CD4-positive, CD25-positive, alpha-beta regulatory T cell (primary cell): ENCODE measurements around the gene NEUROD6. TPM values are rescaled to one million over a fixed set of nuclear protein-coding genes. Genes with fewer than 3 reads are reported as not detected.

Experiments
- ATAC-seq, 2 donors: fragments of 150-1000 bp; cut with Tn5 transposase; one replicate each; pipeline ENCODE4 v1.10.0; 2021; ENCODE audit warnings: low read depth in 2 of 2, moderate number of reproducible peaks in 2 of 2, moderate library complexity in 1 of 2
- DNase-seq, 3 donors: peaks; one replicate each; pipeline versions ENCODE4 v3.0.0 to v3.0.0-alpha.2; 2012 to 2022; ENCODE audit warnings: mixed read lengths in 1 of 3
- H3K27ac ChIP-seq: one replicate; pipeline ENCODE4 v1.7.0; 2013; ENCODE audit warnings: mild to moderate bottlenecking, low read length; ENCODE audit not compliant: insufficient read depth, poor library complexity, severe bottlenecking
- H3K27me3 ChIP-seq: one replicate; pipeline ENCODE4 v1.7.0; 2013; ENCODE audit warnings: low read length; ENCODE audit not compliant: control insufficient read depth, insufficient read depth
- H3K36me3 ChIP-seq: one replicate; pipeline ENCODE4 v1.7.0; 2013; ENCODE audit warnings: mild to moderate bottlenecking, low read length, moderate library complexity; ENCODE audit not compliant: control insufficient read depth, insufficient read depth
- H3K4me1 ChIP-seq: 2 replicates; pipeline ENCODE4 v1.7.0; 2013; ENCODE audit warnings: mild to moderate bottlenecking, low read length; ENCODE audit not compliant: insufficient read depth, control insufficient read depth, poor library complexity, severe bottlenecking
- H3K4me3 ChIP-seq: one replicate; pipeline ENCODE4 v1.7.0; 2013; ENCODE audit warnings: low read depth, mild to moderate bottlenecking, low read length, moderate library complexity
- H3K9me3 ChIP-seq, 2 experiments: 1 replicate in 1 of 2; 2 replicates in 1 of 2; pipeline ENCODE4 v1.7.0; 2013; ENCODE audit warnings: low read length in 2 of 2, mild to moderate bottlenecking in 1 of 2, moderate library complexity in 1 of 2; ENCODE audit not compliant: control insufficient read depth in 2 of 2
- H3K27ac Mint-ChIP-seq, 3 donors: one replicate each; pipeline ENCODE4 v1.8.0; 2020 to 2022; ENCODE audit warnings: mild to moderate bottlenecking in 3 of 3, mixed read lengths in 3 of 3, moderate library complexity in 2 of 3
- H3K27me3 Mint-ChIP-seq: one replicate; pipeline ENCODE4 v1.8.0; 2022; ENCODE audit warnings: mild to moderate bottlenecking, mixed read lengths
- H3K36me3 Mint-ChIP-seq: one replicate; pipeline ENCODE4 v1.8.0; 2020; ENCODE audit warnings: mixed read lengths
- H3K4me1 Mint-ChIP-seq, 4 donors: one replicate each; pipeline ENCODE4 v1.8.0; 2020 to 2022; ENCODE audit warnings: mixed read lengths in 4 of 4, mild to moderate bottlenecking in 1 of 4
- H3K4me3 Mint-ChIP-seq, 4 donors: one replicate each; pipeline ENCODE4 v1.8.0; 2020 to 2022; ENCODE audit warnings: mild to moderate bottlenecking in 4 of 4, mixed read lengths in 4 of 4, moderate library complexity in 3 of 4
- H3K9me3 Mint-ChIP-seq, 7 donors: one replicate each; pipeline ENCODE4 v1.8.0; 2020 to 2022; ENCODE audit warnings: mixed read lengths in 7 of 7, mild to moderate bottlenecking in 3 of 7, moderate library complexity in 2 of 7
- polyA plus RNA-seq, 4 donors: library from polyadenylated mRNA; unstranded; fragments of 300-500 nt; fragmentation: Illumina TruSeq; gene quantifications; one replicate each; pipeline ENCODE4 v1.2.3, GENCODE V29; 2021
- total RNA-seq: library from RNA; stranded (reverse); gene quantifications from one replicate; pipeline ENCODE4 v1.2.3, GENCODE V29; 2022

NEUROD6 gene
- not detected for total RNA-seq
- polyA plus RNA-seq: not detected

- H3K27ac Mint-ChIP-seq: no peak within 1 kb of the TSS
- H3K4me1 Mint-ChIP-seq: no peaks in the 10 kb centered on the region
- no peaks in the 10 kb centered on the region for H3K27me3 ChIP-seq
- ATAC-seq: no peak
- no peaks in the 10 kb centered on the region for H3K36me3 ChIP-seq
- no peak for DNase-seq
- no peaks in the 10 kb centered on the region for H3K36me3 Mint-ChIP-seq
- H3K4me3 ChIP-seq: no peak within 1 kb of the TSS
- no peak within 1 kb of the TSS for H3K4me3 Mint-ChIP-seq
- H3K27ac ChIP-seq: no peak within 1 kb of the TSS
- H3K9me3 Mint-ChIP-seq: peaks cover 0 to 3% (median 0%) of the 10 kb centered on the region in 7 donors
- H3K4me1 ChIP-seq: no peaks in the 10 kb centered on the region
- no peaks in the 10 kb centered on the region for H3K9me3 ChIP-seq
- H3K27me3 Mint-ChIP-seq: peaks cover 14% of the 10 kb centered on the region
Observed at GRCh38 chr7:31340603-31341002, at the start of gene NEUROD6. Gene NEUROD6 (minus strand): TSS chr7:31340726. CDS start chr7:31339268, 1,458 bp downstream.

GRCh38 chr7:31384466-31384865 is 43.9 kb upstream of the NEUROD6 start:
- no peak for ATAC-seq
- Mint-ChIP-seq H3K4me3 (no peak overlapping the region), H3K27ac (no peak overlapping the region), H3K36me3 (no peaks in the 10 kb centered on the region), H3K27me3 (no peaks in the 10 kb centered on the region), H3K9me3 (peaks cover 0 to 7% (median 2%) of the 10 kb centered on the region in 7 donors), H3K4me1 (no peaks in the 10 kb centered on the region)
- Histone ChIP-seq H3K27ac (no peak overlapping the region), H3K4me3 (no peak overlapping the region), H3K27me3 (no peaks in the 10 kb centered on the region), H3K36me3 (no peaks in the 10 kb centered on the region), H3K4me1 (no peaks in the 10 kb centered on the region), H3K9me3 (no peaks in the 10 kb centered on the region)
- no peak for DNase-seq

GRCh38 chr7:31382722-31383121 is 42.2 kb upstream of the NEUROD6 start:
- no peaks in the 10 kb centered on the region for H3K27me3 ChIP-seq
- Mint-ChIP-seq H3K9me3 (peaks cover 0 to 7% (median 2%) of the 10 kb centered on the region in 7 donors), H3K27ac (no peak overlapping the region), H3K27me3 (no peaks in the 10 kb centered on the region), H3K4me3 (no peak overlapping the region), H3K36me3 (no peaks in the 10 kb centered on the region), H3K4me1 (no peaks in the 10 kb centered on the region)
- ATAC-seq: no peak
- H3K9me3 ChIP-seq: no peaks in the 10 kb centered on the region
- no peak overlapping the region for H3K27ac ChIP-seq
- H3K36me3 ChIP-seq: no peaks in the 10 kb centered on the region
- DNase-seq: no peak
- H3K4me3 ChIP-seq: no peak overlapping the region
- H3K4me1 ChIP-seq: no peaks in the 10 kb centered on the region

DNA sequence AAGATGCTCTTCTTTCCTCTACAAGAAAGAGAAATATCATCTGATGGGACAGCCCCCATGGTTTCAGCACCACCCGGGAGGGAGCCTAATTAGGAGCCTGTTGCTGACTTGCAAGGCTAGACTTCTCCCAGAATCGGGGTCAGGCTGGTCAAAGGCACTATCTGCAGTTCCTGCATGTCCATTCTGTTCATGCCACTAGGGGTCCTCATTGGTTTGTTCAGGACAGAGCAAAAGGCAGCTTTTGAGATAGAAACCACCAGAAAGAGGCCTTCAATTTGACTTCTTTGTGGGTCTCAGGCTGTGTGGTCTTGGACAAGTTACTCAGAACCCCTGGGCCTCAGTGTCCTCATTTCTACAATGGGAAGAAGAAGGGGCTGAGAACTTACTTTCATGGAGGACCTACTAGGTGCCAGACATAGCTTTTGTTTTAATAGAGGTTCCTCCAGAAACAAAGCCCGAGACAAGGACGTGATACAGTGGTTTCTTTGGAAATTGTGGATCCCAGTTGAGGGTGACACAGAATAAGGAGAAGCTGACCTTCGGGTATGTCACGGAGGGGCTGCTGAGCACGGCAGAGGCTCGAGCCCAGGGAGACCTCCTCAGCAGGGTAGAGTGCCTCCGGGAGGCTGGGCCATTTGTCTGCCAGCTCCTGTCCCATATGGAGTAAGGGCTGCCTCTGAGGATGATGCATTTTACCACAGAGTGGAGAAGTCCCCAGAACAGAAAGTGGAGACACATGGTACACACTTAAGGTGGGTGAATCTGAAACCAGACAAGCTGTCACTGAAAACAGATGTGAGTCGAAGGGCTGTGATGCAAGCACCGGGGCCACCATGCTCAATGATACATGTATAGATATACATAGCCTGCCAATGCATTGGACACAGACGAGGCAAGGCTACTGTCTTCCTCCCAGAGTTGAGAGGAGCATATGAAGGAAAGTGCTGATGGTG is 33.1 kb upstream of the NEUROD6 start:
- Mint-ChIP-seq H3K4me1 (no peaks in the 10 kb centered on the region), H3K27me3 (peaks cover 4% of the 10 kb centered on the region)

DNA sequence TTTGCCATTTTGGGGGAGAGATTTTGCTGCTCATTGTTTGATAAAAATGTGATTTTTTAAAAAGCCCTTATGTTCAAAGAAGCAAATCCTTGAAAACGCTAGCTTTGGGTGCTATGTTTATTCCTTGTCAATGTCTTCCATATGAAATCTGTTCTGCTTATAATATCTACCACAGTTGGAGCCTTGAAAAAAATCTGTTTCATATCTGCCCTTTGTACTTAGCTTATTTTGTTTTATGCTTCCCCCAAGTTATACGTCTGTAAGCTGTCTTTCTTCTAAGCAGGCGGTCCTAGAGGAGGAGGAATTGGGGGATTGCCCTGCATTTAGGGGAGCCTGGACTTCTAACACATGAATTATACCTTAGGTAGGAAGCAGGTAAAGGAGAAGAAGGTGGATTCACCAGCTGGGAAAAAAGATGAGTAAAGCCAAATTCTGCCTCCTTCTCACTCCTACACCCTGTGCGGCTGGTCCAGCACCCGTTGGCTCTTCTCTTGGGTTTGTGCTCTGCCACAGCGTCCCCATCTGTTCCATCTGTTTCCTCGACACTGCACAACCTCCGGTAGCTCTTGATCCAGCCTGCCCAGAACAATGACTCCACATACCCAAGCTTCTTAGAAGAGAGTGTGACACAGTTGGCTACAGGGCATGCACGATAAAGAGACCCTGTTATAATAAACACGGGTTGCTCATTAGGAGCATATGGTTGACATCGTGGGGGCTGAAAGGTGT is 31.9 kb upstream of the NEUROD6 start:
- H3K4me1 ChIP-seq: no peaks in the 10 kb centered on the region
- H3K27me3 Mint-ChIP-seq: peaks cover 4% of the 10 kb centered on the region
- H3K36me3 Mint-ChIP-seq: no peaks in the 10 kb centered on the region
- H3K27ac Mint-ChIP-seq: peak overlapping the region in 1 of 3 donors; percentile 21
- no peaks in the 10 kb centered on the region for H3K27me3 ChIP-seq
- H3K9me3 Mint-ChIP-seq: peaks cover 0 to 2% (median 0%) of the 10 kb centered on the region in 7 donors
- no peak for ATAC-seq
- no peak overlapping the region for H3K27ac ChIP-seq
- H3K4me3 ChIP-seq: no peak overlapping the region
- DNase-seq: no peak
- H3K36me3 ChIP-seq: no peaks in the 10 kb centered on the region
- H3K4me3 Mint-ChIP-seq: no peak overlapping the region
- no peaks in the 10 kb centered on the region for H3K4me1 Mint-ChIP-seq
- H3K9me3 ChIP-seq: no peaks in the 10 kb centered on the region

More for the DNA sequence above, 33.1 kb upstream of the NEUROD6 start:
- H3K9me3 Mint-ChIP-seq: peaks cover 0 to 3% (median 0%) of the 10 kb centered on the region in 7 donors
- DNase-seq (peak in 1 of 3 donors; percentile 14), ATAC-seq (no peak)
- no peak overlapping the region for H3K4me3 ChIP-seq
- H3K4me3 Mint-ChIP-seq: no peak overlapping the region
- no peak overlapping the region for H3K27ac ChIP-seq
- H3K27me3 ChIP-seq: no peaks in the 10 kb centered on the region
- no peaks in the 10 kb centered on the region for H3K36me3 ChIP-seq
- H3K9me3 ChIP-seq: no peaks in the 10 kb centered on the region
- H3K36me3 Mint-ChIP-seq: no peaks in the 10 kb centered on the region
- H3K4me1 ChIP-seq: no peaks in the 10 kb centered on the region
- no peak overlapping the region for H3K27ac Mint-ChIP-seq

GRCh38 chr7:31371621-31372020 is 31.1 kb upstream of the NEUROD6 start:
- Mint-ChIP-seq H3K36me3 (no peaks in the 10 kb centered on the region), H3K4me3 (no peak overlapping the region), H3K27ac (no peak overlapping the region), H3K9me3 (peaks cover 0 to 2% (median 0%) of the 10 kb centered on the region in 7 donors), H3K27me3 (peaks cover 4% of the 10 kb centered on the region), H3K4me1 (no peaks in the 10 kb centered on the region)
- ATAC-seq (no peak), DNase-seq (no peak)
- no peaks in the 10 kb centered on the region for H3K9me3 ChIP-seq
- H3K4me1 ChIP-seq: no peaks in the 10 kb centered on the region
- no peaks in the 10 kb centered on the region for H3K27me3 ChIP-seq
- H3K4me3 ChIP-seq: no peak overlapping the region
- no peak overlapping the region for H3K27ac ChIP-seq
- no peaks in the 10 kb centered on the region for H3K36me3 ChIP-seq

DNA sequence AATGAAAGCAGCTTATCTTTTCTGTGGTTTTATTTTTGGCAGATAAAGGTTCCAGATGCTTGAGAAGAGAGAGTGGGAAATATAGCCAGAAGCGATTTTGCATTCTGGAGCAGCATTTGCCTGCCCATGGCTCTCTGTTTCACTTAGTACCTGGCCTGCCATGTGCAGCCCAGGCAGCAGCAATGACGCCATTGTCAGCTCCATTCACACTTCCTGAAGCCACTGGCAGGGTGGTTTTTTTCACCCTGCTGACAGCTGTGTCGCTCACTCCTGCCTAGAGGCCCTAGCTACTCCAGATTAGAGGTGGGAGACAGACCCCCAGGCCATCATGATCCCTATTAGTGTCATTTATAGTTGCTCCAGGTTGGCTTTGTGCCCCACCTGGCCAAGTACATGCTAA is 30.1 kb upstream of the NEUROD6 start:
- ATAC-seq: no peak

More for the DNA sequence above, 30.1 kb upstream of the NEUROD6 start:
- no peaks in the 10 kb centered on the region for H3K4me1 ChIP-seq
- H3K9me3 ChIP-seq: no peaks in the 10 kb centered on the region
- no peaks in the 10 kb centered on the region for H3K36me3 ChIP-seq
- no peak overlapping the region for H3K27ac Mint-ChIP-seq
- H3K36me3 Mint-ChIP-seq: no peaks in the 10 kb centered on the region
- DNase-seq: no peak
- no peak overlapping the region for H3K4me3 Mint-ChIP-seq
- no peak overlapping the region for H3K4me3 ChIP-seq
- peaks cover 0 to 2% (median 0%) of the 10 kb centered on the region in 7 donors for H3K9me3 Mint-ChIP-seq
- H3K27ac ChIP-seq: no peak overlapping the region
- H3K27me3 Mint-ChIP-seq: peaks cover 4% of the 10 kb centered on the region
- no peaks in the 10 kb centered on the region for H3K4me1 Mint-ChIP-seq
- H3K27me3 ChIP-seq: no peaks in the 10 kb centered on the region
